Psoas muscle (tissue), 8 donors: ENCODE data around the gene IL17RC. TPM values are rescaled to one million over a fixed set of nuclear protein-coding genes. Genes with fewer than 3 reads are reported as not detected.

ENCODE experiments used
- ATAC-seq, 4 donors: fragments of 200-7000 bp; cut with Tn5 transposase; one replicate each; pipeline ENCODE4 v1.9.1; 2020; ENCODE audit warnings: moderate library complexity in 3 of 4, mild to moderate bottlenecking in 2 of 4
- DNase-seq, 2 donors: peaks; one replicate each; pipeline ENCODE4 v3.0.0-alpha.2; 2020
- H3K27ac ChIP-seq: fragments of 200-600 bp; one replicate; pipeline ENCODE4 v1.8.0; 2022
- H3K27me3 ChIP-seq, 3 donors: fragments of 200-600 bp in 1 of 3; one replicate each; pipeline versions ENCODE4 v1.6.1 to v1.8.0; 2013 to 2022; ENCODE audit warnings: low read length in 2 of 3, mild to moderate bottlenecking in 2 of 3, moderate library complexity in 1 of 3; ENCODE audit not compliant: insufficient read depth in 3 of 3
- H3K36me3 ChIP-seq, 2 donors: fragments of 200-600 bp in 1 of 2; one replicate each; pipeline versions ENCODE4 v1.6.1 to v1.8.0; 2013 to 2022; ENCODE audit warnings: low read depth in 1 of 2, mild to moderate bottlenecking in 1 of 2, moderate library complexity in 1 of 2; ENCODE audit not compliant: insufficient read depth in 1 of 2
- H3K4me1 ChIP-seq: fragments of 200-600 bp; one replicate; pipeline ENCODE4 v1.8.0; 2022
- H3K4me3 ChIP-seq: fragments of 200-600 bp; one replicate; pipeline ENCODE4 v1.8.0; 2022; ENCODE audit warnings: mild to moderate bottlenecking
- H3K9me3 ChIP-seq: fragments of 200-600 bp; one replicate; pipeline ENCODE4 v1.8.0; 2022
- WGBS, 3 donors: extraction: QIAGEN DNeasy Blood & Tissue Kit; methylation state at CpG; one replicate each; pipeline versions ENCODE4 v1.1.6 to v1.1.7; 2013; 5-methylcytosine and 5-hydroxymethylcytosine counted together
- intact Hi-C, 2 donors: fragments of 100-400 bp; cut with DNase I; formaldehyde crosslinking; loops; one replicate each; pipeline versions ENCODE4 v1.11.0 to v1.14.2; 2022
- polyA plus RNA-seq, 3 donors: library from polyadenylated mRNA; stranded (reverse); fragments of 200-250 nt; gene quantifications; one replicate each; pipeline ENCODE4 v1.2.3, GENCODE V29; 2013
- total RNA-seq, 4 donors: library from RNA; stranded (reverse); fragmentation: NEBNext Ultra II Directional in 2 of 4; extraction: Animal tissue kit (Norgen Biotek cat#: 25700) in 2 of 4; gene quantifications; one replicate each; pipeline versions ENCODE4 v1.2.1 to v1.2.4, GENCODE V29; 2021 to 2023
- TF ChIP-seq, protein P1 (sequence below): fragments of 200-600 bp; IDR thresholded peaks from one replicate; pipeline ENCODE4 v1.8.0; 2022; ENCODE audit warnings: antibody characterized with exemption
- donor health status: healthy with polysubstance abuse.
- donor health status: DM: no; HTN: no; CAD: no; lungs with moderate emphysema.
- donor health status: Bipolar disorder and iron deficiency.
- donor health status: healthy.
- donor health status: DM: yes; HTN: yes; CAD: no.
- donor health status: DM: no; HTN: no; CAD: no.
- donor health status: DM: no; HTN: no; CAD: no.
- donor health status: DM: yes; HTN: yes; CAD: no.

The IL17RC gene
- total and polyA plus RNA-seq, 7 donors = 10.4 to 27.0 (median 14.9) TPM

GRCh38 chr3:9944271-9944670, 27.4 kb downstream of the IL17RC start:
- DNase-seq = no peak
- Histone ChIP-seq H3K27me3 (no peaks in the 10 kb centered on the region), H3K27ac (no peak overlapping the region), H3K36me3 (peaks cover 0 to 47% of the 10 kb centered on the region in 2 donors), H3K9me3 (no peaks in the 10 kb centered on the region), H3K4me1 (no peaks in the 10 kb centered on the region), H3K4me3 (no peak overlapping the region)
- intact Hi-C loops = loop anchor here in 1 of 2 donors (10.0 kb wide), 1 partner anchor 191 kb away; no protein-coding TSS in a partner anchor
- 82 to 91% (median 85%) methylated on average over 11 of the region's 11 CpGs for WGBS, 3 donors
- TF ChIP-seq, protein P1, sequence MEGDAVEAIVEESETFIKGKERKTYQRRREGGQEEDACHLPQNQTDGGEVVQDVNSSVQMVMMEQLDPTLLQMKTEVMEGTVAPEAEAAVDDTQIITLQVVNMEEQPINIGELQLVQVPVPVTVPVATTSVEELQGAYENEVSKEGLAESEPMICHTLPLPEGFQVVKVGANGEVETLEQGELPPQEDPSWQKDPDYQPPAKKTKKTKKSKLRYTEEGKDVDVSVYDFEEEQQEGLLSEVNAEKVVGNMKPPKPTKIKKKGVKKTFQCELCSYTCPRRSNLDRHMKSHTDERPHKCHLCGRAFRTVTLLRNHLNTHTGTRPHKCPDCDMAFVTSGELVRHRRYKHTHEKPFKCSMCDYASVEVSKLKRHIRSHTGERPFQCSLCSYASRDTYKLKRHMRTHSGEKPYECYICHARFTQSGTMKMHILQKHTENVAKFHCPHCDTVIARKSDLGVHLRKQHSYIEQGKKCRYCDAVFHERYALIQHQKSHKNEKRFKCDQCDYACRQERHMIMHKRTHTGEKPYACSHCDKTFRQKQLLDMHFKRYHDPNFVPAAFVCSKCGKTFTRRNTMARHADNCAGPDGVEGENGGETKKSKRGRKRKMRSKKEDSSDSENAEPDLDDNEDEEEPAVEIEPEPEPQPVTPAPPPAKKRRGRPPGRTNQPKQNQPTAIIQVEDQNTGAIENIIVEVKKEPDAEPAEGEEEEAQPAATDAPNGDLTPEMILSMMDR = no peak
- no peak for ATAC-seq

- H3K27ac ChIP-seq = no peak overlapping the region
- no peak overlapping the region for H3K4me3 ChIP-seq
- TF ChIP-seq, protein P1 = no peak
- no peak for DNase-seq
- WGBS, 3 donors = 56 to 65% (median 59%) methylated on average over 10 of the region's 10 CpGs
- H3K9me3 ChIP-seq = no peaks in the 10 kb centered on the region
- intact Hi-C loops = loop anchor here in 1 of 2 donors (5.0 to 10.0 kb wide), 2 partner anchors 77 to 189 kb away; no protein-coding TSS in a partner anchor
- no peaks in the 10 kb centered on the region for H3K27me3 ChIP-seq
- H3K4me1 ChIP-seq = no peaks in the 10 kb centered on the region
- ATAC-seq = no peak
- H3K36me3 ChIP-seq = peaks cover 0 to 58% of the 10 kb centered on the region in 2 donors
Measured at GRCh38 chr3:9945358-9945757, 28.5 kb downstream of the IL17RC start.

DNA sequence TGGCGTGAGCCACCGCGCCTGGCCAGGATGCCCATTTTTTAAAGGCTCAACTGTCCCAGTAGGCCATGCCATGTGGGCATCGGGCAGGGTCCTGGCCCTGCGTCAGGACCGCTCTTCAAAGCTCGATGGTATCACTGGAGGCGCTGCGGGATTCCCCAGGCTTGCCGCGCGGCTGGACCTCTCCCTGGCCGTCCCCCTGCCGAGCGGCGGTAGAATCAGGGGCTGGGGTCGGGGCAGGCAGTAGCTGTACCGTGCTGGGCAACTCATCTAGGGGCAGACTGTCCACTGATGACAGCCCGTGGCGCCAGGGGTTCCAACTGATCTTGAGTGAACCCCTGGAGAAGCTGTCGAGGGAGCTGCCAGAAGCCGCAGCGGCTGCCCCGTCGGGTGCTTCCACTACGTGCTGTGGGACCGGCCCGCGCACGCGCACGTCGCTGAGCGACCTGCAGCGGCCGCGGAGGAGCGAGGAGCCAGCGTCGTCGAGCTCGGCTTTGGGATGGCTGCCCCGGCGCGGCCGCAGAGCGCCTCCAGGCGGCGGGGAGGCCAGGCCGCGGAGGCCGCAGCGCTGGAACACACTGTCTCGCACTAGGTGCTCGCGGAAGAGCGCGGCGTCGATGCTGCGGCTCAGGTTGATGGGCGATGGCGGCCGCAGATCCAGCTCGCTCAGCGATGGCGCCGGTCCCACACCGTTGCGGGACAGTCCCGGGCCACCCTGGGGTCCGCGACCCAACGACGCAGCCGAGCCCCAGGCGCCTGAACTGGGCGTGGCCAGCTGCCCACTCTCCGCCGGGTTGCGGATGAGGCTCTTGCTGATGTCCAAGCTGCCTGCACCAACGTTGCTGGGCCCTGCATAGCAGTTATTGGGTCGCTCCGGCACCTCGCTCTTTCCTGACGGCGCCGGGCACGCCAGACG, 29.5 kb downstream of the IL17RC start:
- peaks cover 0 to 52% of the 10 kb centered on the region in 2 donors for H3K36me3 ChIP-seq
- DNase-seq (peak; percentile 90 to 93), ATAC-seq (peak; percentile 70 to 80 (median 78))
- intact Hi-C loops = loop anchor here in 1 of 2 donors (5.0 to 10.0 kb wide), 2 partner anchors 76 to 188 kb away; no protein-coding TSS in a partner anchor
- H3K4me3 ChIP-seq = peak overlapping the region; percentile 81
- H3K27me3 ChIP-seq = no peaks in the 10 kb centered on the region
- H3K9me3 ChIP-seq = no peaks in the 10 kb centered on the region
- TF ChIP-seq, protein P1 = peak; percentile 61
- no peaks in the 10 kb centered on the region for H3K4me1 ChIP-seq
- 3 to 7% (median 3%) methylated on average over 69 to 90 of the region's 90 CpGs for WGBS, 3 donors
- H3K27ac ChIP-seq = peak overlapping the region; percentile 81

DNA sequence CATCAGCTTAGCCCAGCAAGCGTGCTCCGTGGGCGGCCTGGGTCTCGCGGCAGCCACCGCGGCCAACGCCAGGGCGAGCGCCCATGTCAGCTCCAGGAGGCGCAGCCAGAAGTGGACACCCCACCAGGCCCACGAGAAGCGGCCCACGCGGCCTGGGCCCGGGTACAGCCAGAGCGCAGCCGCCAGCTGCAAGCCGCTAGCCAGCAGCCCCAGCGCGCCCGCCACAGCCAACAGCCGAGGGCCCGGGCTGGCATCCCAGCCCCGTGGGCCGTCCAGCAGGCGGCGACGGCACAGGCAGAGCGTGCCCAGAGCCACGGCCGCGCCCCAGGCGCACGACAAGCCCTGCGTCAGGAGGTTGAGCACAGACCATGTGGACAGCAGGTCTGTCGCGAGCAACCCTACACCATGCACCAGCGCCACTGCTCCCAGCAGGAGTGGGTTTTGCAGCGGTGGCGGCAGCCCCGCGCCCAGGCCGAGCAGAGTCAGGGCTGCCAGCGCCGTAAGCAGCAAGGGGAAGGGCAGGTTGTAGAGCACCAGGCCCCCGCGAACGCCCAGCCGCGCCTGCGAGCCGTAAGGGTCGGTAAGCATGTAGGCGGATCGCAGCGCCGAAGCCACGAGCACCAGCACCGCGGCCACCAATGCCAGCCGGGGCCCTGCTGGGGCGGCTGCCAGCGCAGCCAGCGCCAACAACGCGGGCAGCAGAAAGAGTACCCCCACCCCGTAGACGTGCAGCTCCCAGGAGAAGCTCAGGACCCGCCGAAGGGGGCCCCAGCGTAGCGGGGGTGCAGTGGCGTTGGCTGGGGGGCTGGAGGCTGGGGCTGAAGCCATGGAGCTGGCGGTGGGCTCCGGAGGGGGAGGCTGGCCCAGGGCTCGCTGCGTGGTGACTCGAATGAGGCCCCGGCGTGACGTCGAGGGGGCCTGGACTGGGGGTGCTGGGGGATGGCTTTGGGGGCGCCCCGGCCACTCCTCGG, 30.4 kb downstream of the IL17RC start:
- WGBS, 3 donors = 20 to 29% (median 22%) methylated on average over 69 to 86 of the region's 86 CpGs
- intact Hi-C loops = loop anchor here in 1 of 2 donors (5.0 to 10.0 kb wide), 2 partner anchors 75 to 187 kb away; no protein-coding TSS in a partner anchor
- ATAC-seq (peak; percentile 89 to 92 (median 90)), DNase-seq (peak; percentile 80 to 90)
- Histone ChIP-seq H3K9me3 (no peaks in the 10 kb centered on the region), H3K36me3 (peaks cover 0 to 46% of the 10 kb centered on the region in 2 donors), H3K4me3 (peak overlapping the region; percentile 81), H3K4me1 (peaks cover 2% of the 10 kb centered on the region), H3K27ac (peak overlapping the region; percentile 81), H3K27me3 (no peaks in the 10 kb centered on the region)
- TF ChIP-seq, protein P1 = peak; percentile 63
